Measurements from ENCODE around the gene ITPR3.

DNA sequence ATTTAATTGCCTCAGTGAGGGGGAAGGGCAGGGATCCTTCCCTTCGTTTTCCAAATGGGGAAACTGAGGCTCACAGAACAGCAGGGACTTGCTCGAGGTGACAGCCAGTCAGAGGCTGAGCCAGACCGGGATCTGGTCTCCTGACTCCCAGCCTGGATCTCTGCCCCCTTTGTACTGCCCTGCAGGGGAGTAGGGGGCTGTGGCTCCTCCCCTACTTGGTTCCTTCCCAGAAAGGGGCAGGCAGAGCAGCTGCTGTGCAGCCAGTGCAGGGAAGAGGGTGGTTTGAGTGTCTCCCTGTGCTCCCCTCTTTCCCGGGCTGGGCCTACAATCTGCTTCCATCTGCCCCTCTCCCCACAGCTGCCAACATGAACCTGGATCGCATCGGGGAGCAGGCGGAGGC is 52.7 kb downstream of the ITPR3 start:
- TF ChIP-seq TARDBP (CRISPR knock-in tag; IDR thresholded peaks at IDR 0.05) (no peak), NR2C2 (CRISPR knock-in tag; IDR thresholded peaks at IDR 0.05; ENCODE audit: borderline replicate concordance) (no peak)

All from HepG2 (cell line).